Body of pancreas (tissue), 4 donors: ENCODE data around the gene LCK. TPM values are rescaled to one million over a fixed set of nuclear protein-coding genes. Genes with fewer than 3 reads are reported as not detected.

Experiments used
- ATAC-seq: fragments of 150-250 bp; one replicate; pipeline ENCODE4 v1.9.1; 2016
- DNase-seq, 4 donors: peaks; one replicate each; pipeline ENCODE4 v3.0.0-alpha.2; 2019
- H3K27ac ChIP-seq, 4 donors: fragments of 200-600 bp; sonication (generic); 1 replicate in 3 of 4; 2 replicates in 1 of 4; pipeline versions ENCODE4 v1.5.1 to v1.6.1; 2016 to 2019; ENCODE audit warnings: mild to moderate bottlenecking in 1 of 4, mixed read lengths in 1 of 4, moderate library complexity in 1 of 4
- H3K27me3 ChIP-seq, 2 donors: fragments of 200-600 bp; sonication (generic); one replicate each; pipeline ENCODE4 v1.6.0; 2016; ENCODE audit warnings: mild to moderate bottlenecking in 1 of 2
- H3K36me3 ChIP-seq, 2 donors: fragments of 200-600 bp; sonication (generic); replicated peaks in 1 of 2; 2 replicates each; pipeline ENCODE4 v1.5.1; 2016; ENCODE audit warnings: low read depth in 2 of 2; ENCODE audit not compliant: insufficient read depth in 1 of 2
- H3K4me1 ChIP-seq: fragments of 200-600 bp; sonication (generic); one replicate; pipeline ENCODE4 v1.6.0; 2016
- H3K4me3 ChIP-seq, 2 donors: fragments of 200-600 bp; sonication (generic); 1 replicate in 1 of 2; 2 replicates in 1 of 2; pipeline ENCODE4 v1.5.1; 2016 to 2019
- H3K9me3 ChIP-seq, 3 donors: fragments of 200-600 bp; sonication (generic); 1 replicate in 2 of 3; 2 replicates in 1 of 3; pipeline ENCODE4 v1.5.1; 2016
- CTCF ChIP-seq, 7 experiments: fragments of 450-650 bp in 4 of 7; fragments of 200-600 bp in 3 of 7; sonication (generic) in 3 of 7; IDR thresholded peaks; one replicate each; pipeline ENCODE4 v1.5.1; 2016 to 2019; ENCODE audit warnings: antibody characterized with exemption in 7 of 7
- POLR2A ChIP-seq, 3 donors: fragments of 450-650 bp; IDR thresholded peaks; one replicate each; pipeline ENCODE4 v1.6.1; 2016; ENCODE audit warnings: antibody characterized with exemption in 3 of 3, mild to moderate bottlenecking in 2 of 3
- WGBS, 2 donors: methylation state at CpG; one replicate each; pipeline ENCODE4 v1.1.5; 2017; 5-methylcytosine and 5-hydroxymethylcytosine counted together
- intact Hi-C: fragments of 100-400 bp; cut with DNase I; formaldehyde crosslinking; loops from one replicate; pipeline ENCODE4 v1.15.1; 2023
- total RNA-seq, 2 donors: library from RNA; depleted of rRNA; stranded (reverse); fragments of >200 nt; gene quantifications; one replicate each; pipeline ENCODE4 v1.1.0, GENCODE V29; 2016

Gene LCK
- total RNA-seq, 2 donors from 2014 or later: 1.6 TPM; not detected in 1

- Histone ChIP-seq H3K27me3 (no peaks in the 10 kb centered on the region), H3K4me3 (no peak overlapping the region), H3K4me1 (peaks cover 39% of the 10 kb centered on the region), H3K9me3 (no peaks in the 10 kb centered on the region), H3K27ac (no peak overlapping the region), H3K36me3 (no peaks in the 10 kb centered on the region)
- TF ChIP-seq CTCF (IDR thresholded peaks at IDR 0.05) (no peak), POLR2A (IDR thresholded peaks at IDR 0.05) (no peak)
- intact Hi-C loops: no loop called here
- ATAC-seq: no peak
- WGBS, 2 donors: 36 to 37% methylated on average over 7 of the region's 7 CpGs
- DNase-seq: peak in 2 of 4 donors; percentile 30 to 37
These were observed 8.7 kb upstream of the LCK start for GRCh38 chr1:32242341-32242851.

- Histone ChIP-seq H3K4me3 (no peak within 1 kb of the TSS), H3K36me3 (no peaks in the 10 kb centered on the region), H3K4me1 (peaks cover 37% of the 10 kb centered on the region), H3K27me3 (no peaks in the 10 kb centered on the region), H3K9me3 (no peaks in the 10 kb centered on the region), H3K27ac (peak within 1 kb of the TSS in 3 of 4 donors; percentile 26 to 42 (median 34))
- WGBS, 2 donors: 67 to 86% methylated on average over 2 to 3 of the region's 3 CpGs
- DNase-seq (no peak), ATAC-seq (peak; percentile 23)
- intact Hi-C loops: no loop called here
- TF ChIP-seq CTCF (IDR thresholded peaks at IDR 0.05) (no peak), POLR2A (IDR thresholded peaks at IDR 0.05) (no peak)
These were observed 4.2 kb upstream of the LCK start, which contains the start of gene FAM167B for GRCh38 chr1:32246888-32247273. FAM167B (plus strand) TSS chr1:32247222; CDS start chr1:32247422, 200 bp downstream.

GRCh38 chr1:32247452-32247851, 3.6 kb upstream of the LCK start:
- intact Hi-C loops: no loop called here
- ATAC-seq: no peak
- H3K27ac ChIP-seq: peak overlapping the region in 2 of 4 donors; percentile 34 to 42
- H3K36me3 ChIP-seq: no peaks in the 10 kb centered on the region
- TF ChIP-seq CTCF (IDR thresholded peaks at IDR 0.05) (no peak), POLR2A (IDR thresholded peaks at IDR 0.05) (no peak)
- no peak overlapping the region for H3K4me3 ChIP-seq
- no peaks in the 10 kb centered on the region for H3K9me3 ChIP-seq
- H3K27me3 ChIP-seq: no peaks in the 10 kb centered on the region
- peak in 1 of 4 donors; percentile 19 for DNase-seq
- 66 to 82% methylated on average over 6 to 9 of the region's 12 CpGs for WGBS, 2 donors
- peaks cover 31% of the 10 kb centered on the region for H3K4me1 ChIP-seq

- peak; percentile 87 to 94 (median 90) for DNase-seq
- H3K27me3 ChIP-seq: no peaks in the 10 kb centered on the region
- ATAC-seq: peak; percentile 80
- H3K4me1 ChIP-seq: peaks cover 28% of the 10 kb centered on the region
- no peaks in the 10 kb centered on the region for H3K36me3 ChIP-seq
- no peaks in the 10 kb centered on the region for H3K9me3 ChIP-seq
- 9 to 10% methylated on average over 10 to 31 of the region's 31 CpGs for WGBS, 2 donors
- intact Hi-C loops: no loop called here
- peak overlapping the region in 3 of 4 donors; percentile 26 to 42 (median 34) for H3K27ac ChIP-seq
- TF ChIP-seq CTCF (IDR thresholded peaks at IDR 0.05) (peak; percentile 78 to 91 (median 84)), POLR2A (IDR thresholded peaks at IDR 0.05) (no peak)
- H3K4me3 ChIP-seq: no peak overlapping the region
These were observed 2.8 kb upstream of the LCK start for GRCh38 chr1:32247983-32248889.
